ENCODE results near the gene PTCH2. TPM values are rescaled to one million over a fixed set of nuclear protein-coding genes. Genes with fewer than 3 reads are reported as not detected.

PTCH2 gene
- 1 to 10 TPM in 1 of 4 donors, under 1 TPM in 2, not detected in 1; 0.14 to 1.2 (median 0.64) TPM for total RNA-seq

GRCh38 chr1:44842862-44843655 lies at the start of gene PTCH2:
TSS of gene PTCH2 (minus strand) at chr1:44843253. CDS start at chr1:44842932, 321 bp downstream.
- TF ChIP-seq CTCF (IDR thresholded peaks at IDR 0.05) (no peak), EP300 (IDR thresholded peaks at IDR 0.05; ENCODE audit: low read depth) (no peak), POLR2AphosphoS5 (IDR thresholded peaks at IDR 0.05) (peak in 2 of 3 donors; percentile 34 to 35), POLR2A (IDR thresholded peaks at IDR 0.05) (peak; percentile 12)
- Histone ChIP-seq H3K4me3 (peak within 1 kb of the TSS; percentile 33 to 56 (median 43)), H3K36me3 (no peaks in the 10 kb centered on the region), H3K9me3 (no peaks in the 10 kb centered on the region), H3K27ac (peak within 1 kb of the TSS; percentile 57 to 77 (median 58)), H3K27me3 (peaks cover 3% of the 10 kb centered on the region), H3K4me1 (peaks cover 4 to 11% (median 9%) of the 10 kb centered on the region in 4 donors)
- DNase-seq, result peak; percentile 67
- intact Hi-C loops (cut with DNase I; ENCODE audit: low total_unique reads), result no loop called here
- 2 to 20% methylated on average over 4 to 58 of the region's 72 CpGs for WGBS, 2 donors (ENCODE audit: low coverage in 1 of 2)
- in situ Hi-C loops (cut with MboI; ENCODE audit: low pct_ligation_motif_present in 1 of 4, low pct_unique_long_range_greater_than_20kb in 1 of 4, low sequenced_read_pairs in 3 of 4), result loop anchor here in 3 of 4 donors (25.0 kb wide), 3 partner anchors 169 to 644 kb away; partner anchors contain the start of genes HECTD3 (in 1 of the 3), TESK2 (in 1 of the 3) and UROD (in 1 of the 3)

- H3K4me1 ChIP-seq, result no peaks in the 10 kb centered on the region
- no peak overlapping the region for H3K27ac ChIP-seq
- no peaks in the 10 kb centered on the region for H3K27me3 ChIP-seq
- H3K36me3 ChIP-seq, result peaks cover 0 to 28% (median 0%) of the 10 kb centered on the region in 4 donors
- TF ChIP-seq POLR2AphosphoS5 (IDR thresholded peaks at IDR 0.05) (no peak), EP300 (IDR thresholded peaks at IDR 0.05; ENCODE audit: low read depth) (no peak), POLR2A (IDR thresholded peaks at IDR 0.05) (no peak), CTCF (IDR thresholded peaks at IDR 0.05) (no peak)
- in situ Hi-C loops (cut with MboI; ENCODE audit: low pct_ligation_motif_present in 1 of 4, low pct_unique_long_range_greater_than_20kb in 1 of 4, low sequenced_read_pairs in 3 of 4), result no loop called here
- WGBS, 2 donors (ENCODE audit: low coverage in 1 of 2), result 94 to 100% methylated on average over 2 to 3 of the region's 3 CpGs
- intact Hi-C loops (cut with DNase I; ENCODE audit: low total_unique reads), result no loop called here
- no peak overlapping the region for H3K4me3 ChIP-seq
- DNase-seq, result no peak
- peaks cover 4 to 10% of the 10 kb centered on the region in 2 donors for H3K9me3 ChIP-seq
Measured at GRCh38 chr1:44890007-44890406, 47.0 kb upstream of the PTCH2 start.

GRCh38 chr1:44885406-44885805 lies 42.4 kb upstream of the PTCH2 start:
- in situ Hi-C loops (cut with MboI; ENCODE audit: low pct_ligation_motif_present in 1 of 4, low pct_unique_long_range_greater_than_20kb in 1 of 4, low sequenced_read_pairs in 3 of 4) (no loop called here), intact Hi-C loops (cut with DNase I; ENCODE audit: low total_unique reads) (no loop called here)
- Histone ChIP-seq H3K9me3 (peaks cover 4 to 8% of the 10 kb centered on the region in 2 donors), H3K27ac (no peak overlapping the region), H3K4me3 (no peak overlapping the region), H3K36me3 (peaks cover 0 to 17% (median 2%) of the 10 kb centered on the region in 4 donors), H3K27me3 (no peaks in the 10 kb centered on the region), H3K4me1 (no peaks in the 10 kb centered on the region)
- WGBS, 2 donors (ENCODE audit: low coverage in 1 of 2), result 81 to 95% methylated on average over 6 of the region's 6 CpGs
- TF ChIP-seq POLR2AphosphoS5 (IDR thresholded peaks at IDR 0.05) (no peak), CTCF (IDR thresholded peaks at IDR 0.05) (no peak), POLR2A (IDR thresholded peaks at IDR 0.05) (no peak), EP300 (IDR thresholded peaks at IDR 0.05; ENCODE audit: low read depth) (no peak)
- DNase-seq, result no peak

GRCh38 chr1:44884746-44885145 lies 41.7 kb upstream of the PTCH2 start:
- H3K4me3 ChIP-seq, result no peak overlapping the region
- 55 to 83% methylated on average over 2 of the region's 2 CpGs for WGBS, 2 donors (ENCODE audit: low coverage in 1 of 2)
- H3K27ac ChIP-seq, result no peak overlapping the region
- H3K27me3 ChIP-seq, result no peaks in the 10 kb centered on the region
- no peak for DNase-seq
- peaks cover 0 to 10% (median 2%) of the 10 kb centered on the region in 4 donors for H3K36me3 ChIP-seq
- in situ Hi-C loops (cut with MboI; ENCODE audit: low pct_ligation_motif_present in 1 of 4, low pct_unique_long_range_greater_than_20kb in 1 of 4, low sequenced_read_pairs in 3 of 4), result no loop called here
- H3K4me1 ChIP-seq, result no peaks in the 10 kb centered on the region
- intact Hi-C loops (cut with DNase I; ENCODE audit: low total_unique reads), result no loop called here
- peaks cover under 1 to 3% of the 10 kb centered on the region in 2 donors for H3K9me3 ChIP-seq
- TF ChIP-seq EP300 (IDR thresholded peaks at IDR 0.05; ENCODE audit: low read depth) (no peak), CTCF (IDR thresholded peaks at IDR 0.05) (no peak), POLR2A (IDR thresholded peaks at IDR 0.05) (no peak), POLR2AphosphoS5 (IDR thresholded peaks at IDR 0.05) (no peak)

Data from transverse colon (tissue), 4 donors.